K562 (cell line): Measurements from ENCODE around the gene RSBN1L. TPM values are rescaled to one million over a fixed set of nuclear protein-coding genes. Genes with fewer than 3 reads are reported as not detected.

ENCODE experiments used
- ATF7 ChIP-seq: fragments of 450-650 bp; IDR thresholded peaks from 2 replicates; pipeline ENCODE4 v1.7.1; 2014; ENCODE audit warnings: mild to moderate bottlenecking, moderate library complexity
- CREB3L1 ChIP-seq: fragments of 450-650 bp; IDR thresholded peaks from 2 replicates; pipeline ENCODE4 v1.6.1; 2014; ENCODE audit warnings: low read depth, mild to moderate bottlenecking, moderate library complexity, borderline replicate concordance
- E2F4 ChIP-seq: sonication (generic); formaldehyde crosslinking; IDR thresholded peaks from 2 replicates; pipeline ENCODE4 v1.8.0; 2022; ENCODE audit warnings: mild to moderate bottlenecking, low read depth, missing genetic modification reagents
- IRF1 ChIP-seq: sonication (generic); formaldehyde crosslinking; IDR thresholded peaks from 2 replicates; pipeline ENCODE4 v1.8.0; 2022; ENCODE audit warnings: missing genetic modification reagents, mild to moderate bottlenecking, borderline replicate concordance
- JUN ChIP-seq, 2 experiments: sonication (generic) in 1 of 2; formaldehyde crosslinking in 1 of 2; IDR thresholded peaks; 2 replicates each; pipeline versions ENCODE4 v1.6.1 to v1.8.0; 2012 to 2022; ENCODE audit warnings: borderline replicate concordance in 2 of 2, mild to moderate bottlenecking in 2 of 2, improper control_type of control experiment in 1 of 2, low read depth in 1 of 2, low read length in 1 of 2, missing genetic modification reagents in 1 of 2
- KLF13 ChIP-seq: fragments of 450-650 bp; IDR thresholded peaks from 2 replicates; pipeline ENCODE4 v1.6.1; 2016; ENCODE audit warnings: missing genetic modification characterization, low read depth, mild to moderate bottlenecking, missing compliant biosample characterization, moderate library complexity, borderline replicate concordance
- NCOA1 ChIP-seq: fragments of 450-650 bp; IDR thresholded peaks from 2 replicates; pipeline ENCODE4 v1.6.1; 2016; ENCODE audit warnings: low read depth
- NEUROD1 ChIP-seq: fragments of 150-350 bp; IDR thresholded peaks from 2 replicates; pipeline ENCODE4 v1.6.1; 2014; ENCODE audit warnings: borderline replicate concordance, low read length, low read depth; ENCODE audit not compliant: partially characterized antibody
- NKRF ChIP-seq: fragments of 450-650 bp; IDR thresholded peaks from 2 replicates; pipeline ENCODE4 v1.6.1; 2016; ENCODE audit warnings: borderline replicate concordance
- PHF20 ChIP-seq: fragments of 450-650 bp; IDR thresholded peaks from 2 replicates; pipeline ENCODE4 v1.6.1; 2018; ENCODE audit not compliant: partially characterized antibody
- PREB ChIP-seq: sonication (generic); formaldehyde crosslinking; IDR thresholded peaks from 2 replicates; pipeline ENCODE4 v1.8.1; 2023; ENCODE audit warnings: mild to moderate bottlenecking, missing genetic modification reagents
- ZBTB12 ChIP-seq: fragments of 250-450 bp; sonication (Bioruptor Pico); IDR thresholded peaks from 2 replicates; pipeline ENCODE4 v1.4.0; 2020
- ZC3H8 ChIP-seq: fragments of 450-650 bp; IDR thresholded peaks from 2 replicates; pipeline ENCODE4 v1.6.1; 2017
- ZNF77 ChIP-seq: fragments of 250-450 bp; sonication (Bioruptor Pico); IDR thresholded peaks from 2 replicates; pipeline ENCODE4 v1.5.0; 2020
- ZNF830 ChIP-seq: fragments of 250-450 bp; sonication (Bioruptor Pico); IDR thresholded peaks from 2 replicates; pipeline ENCODE4 v1.5.0; 2021; ENCODE audit warnings: mild to moderate bottlenecking
- polyA plus RNA-seq, 8 experiments: library from polyadenylated mRNA; depleted of rRNA in 4 of 8; stranded (reverse) in 5 of 8; unstranded in 3 of 8; fragments of >200 nt; fragmentation: Nextera tagmentation in 2 of 8; fragmentation: Illumina TruSeq in 1 of 8; extraction: Ambion mirVana in 2 of 8; extraction: Trizol in 1 of 8; gene quantifications; 2 replicates each; pipeline versions ENCODE4 v1.2.1 to v1.2.3, GENCODE V29; 2011 to 2014; ENCODE audit warnings: inconsistent platforms in 1 of 8, missing spikeins in 1 of 8
- total RNA-seq, 7 experiments: library from RNA; depleted of rRNA in 6 of 7; stranded (reverse); fragments of >200 nt in 6 of 7; fragmentation: Illumina TruSeq in 2 of 7; extraction: Trizol in 2 of 7; gene quantifications; 2 replicates each; pipeline versions ENCODE4 v1.2.1 to v1.2.3, GENCODE V29; 2011 to 2021; ENCODE audit warnings: low replicate concordance in 1 of 7
- TF ChIP-seq, protein P1 (sequence below): fragments of 450-650 bp; formaldehyde crosslinking; IDR thresholded peaks from 2 replicates; pipeline ENCODE4 v1.4.0; 2020; ENCODE audit warnings: mild to moderate bottlenecking, moderate library complexity

The RSBN1L gene
- total and polyA plus RNA-seq, 9 of the 15 experiments (the other 6 are each of a cell fraction or from before 2014, with no cell fraction given), result 6.2 to 35.2 (median 20.1) TPM

DNA sequence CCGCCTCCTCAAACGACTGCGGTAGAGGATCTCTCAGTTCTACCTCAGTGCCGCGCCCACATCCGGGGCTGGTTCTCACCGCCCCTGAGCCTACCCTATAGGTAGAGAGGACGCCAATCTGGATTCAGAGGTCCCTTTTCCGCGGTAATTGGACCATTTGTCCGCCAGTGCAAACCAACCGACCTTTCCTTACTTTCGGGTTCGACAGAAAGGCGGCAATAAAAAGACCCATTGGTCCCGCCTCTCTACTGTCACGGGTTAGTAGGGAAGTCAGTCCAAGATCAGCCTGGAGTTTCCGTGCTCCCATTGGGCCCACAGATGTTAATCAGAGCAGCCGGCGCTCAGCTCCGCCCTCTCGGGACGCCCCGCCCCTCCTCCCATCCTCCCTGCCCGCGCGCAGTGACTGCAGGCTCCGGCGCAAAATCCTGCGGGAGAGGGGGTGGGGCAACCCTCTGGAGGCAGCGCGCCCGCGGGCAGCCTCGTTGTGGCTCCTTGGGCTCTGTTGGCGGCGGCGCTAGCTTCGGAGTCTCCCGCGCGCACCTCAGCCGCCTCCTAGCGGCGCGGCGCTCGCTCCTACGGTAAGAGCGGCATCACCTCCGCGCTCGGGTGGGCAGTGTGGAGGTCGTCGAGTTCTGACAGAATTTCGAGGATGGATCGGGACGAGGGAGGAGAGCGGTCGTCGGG lies 102.3 kb downstream of the RSBN1L start, which contains the start of the genes PHTF2 and TMEM60 (continued):
- TF ChIP-seq, protein P1, sequence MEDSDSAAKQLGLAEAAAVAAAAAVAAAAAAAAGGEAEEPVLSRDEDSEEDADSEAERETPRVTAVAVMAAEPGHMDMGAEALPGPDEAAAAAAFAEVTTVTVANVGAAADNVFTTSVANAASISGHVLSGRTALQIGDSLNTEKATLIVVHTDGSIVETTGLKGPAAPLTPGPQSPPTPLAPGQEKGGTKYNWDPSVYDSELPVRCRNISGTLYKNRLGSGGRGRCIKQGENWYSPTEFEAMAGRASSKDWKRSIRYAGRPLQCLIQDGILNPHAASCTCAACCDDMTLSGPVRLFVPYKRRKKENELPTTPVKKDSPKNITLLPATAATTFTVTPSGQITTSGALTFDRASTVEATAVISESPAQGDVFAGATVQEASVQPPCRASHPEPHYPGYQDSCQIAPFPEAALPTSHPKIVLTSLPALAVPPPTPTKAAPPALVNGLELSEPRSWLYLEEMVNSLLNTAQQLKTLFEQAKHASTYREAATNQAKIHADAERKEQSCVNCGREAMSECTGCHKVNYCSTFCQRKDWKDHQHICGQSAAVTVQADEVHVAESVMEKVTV (CRISPR knock-in tag), result peak; percentile 46; the same call in 1 of the 2 replicates
- no peak for TF ChIP-seq ZBTB12
- peak; percentile 39 for TF ChIP-seq PHF20
- no peak for TF ChIP-seq ZNF77 (CRISPR knock-in tag)
- TF ChIP-seq PREB (CRISPR knock-in tag), result no peak
- TF ChIP-seq E2F4 (CRISPR knock-in tag), result no peak
- TF ChIP-seq NEUROD1, result peak; percentile 97
- TF ChIP-seq JUN (IDR thresholded peaks at IDR 0.05; ENCODE audit: borderline replicate concordance, low read depth, low read length), result no peak; the same call in 1 of the 2 replicates
- no peak for TF ChIP-seq JUN (CRISPR knock-in tag; IDR thresholded peaks at IDR 0.05; ENCODE audit: borderline replicate concordance)
- TF ChIP-seq KLF13 (tag), result peak; percentile 62; the same call in 1 of the 2 replicates
- no peak for TF ChIP-seq ZNF830 (CRISPR knock-in tag)
- TF ChIP-seq IRF1, result no peak
- no peak for TF ChIP-seq ZC3H8
- peak; percentile 91; the same call in 1 of the 2 replicates for TF ChIP-seq CREB3L1
- peak; percentile 91 for TF ChIP-seq ATF7
- TF ChIP-seq NKRF, result 0 out of 2 replicates have a peak, but pooled peaks have one; percentile 38
- no peak for TF ChIP-seq NCOA1
